Ascending aorta (tissue), 2 donors: ENCODE results near the gene DIP2C. TPM values are rescaled to one million over a fixed set of nuclear protein-coding genes. Genes with fewer than 3 reads are reported as not detected.

ENCODE experiments used
- DNase-seq, 2 donors: peaks; one replicate each; pipeline ENCODE4 v3.0.0-alpha.2; 2019; ENCODE audit warnings: low spot score in 2 of 2
- H3K27ac ChIP-seq, 2 donors: fragments of 200-600 bp; sonication (generic); one replicate each; pipeline ENCODE4 v1.5.1; 2016 to 2017; ENCODE audit warnings: mild to moderate bottlenecking in 1 of 2
- H3K27me3 ChIP-seq: fragments of 200-600 bp; sonication (generic); one replicate; pipeline ENCODE4 v1.5.1; 2017
- H3K36me3 ChIP-seq, 2 donors: fragments of 200-600 bp; sonication (generic); one replicate each; pipeline ENCODE4 v1.5.1; 2016
- H3K4me1 ChIP-seq, 2 donors: fragments of 200-600 bp; sonication (generic); one replicate each; pipeline ENCODE4 v1.5.1; 2016 to 2017; ENCODE audit warnings: mild to moderate bottlenecking in 1 of 2
- H3K4me3 ChIP-seq, 2 donors: fragments of 200-600 bp; sonication (generic); one replicate each; pipeline ENCODE4 v1.5.1; 2016 to 2017; ENCODE audit warnings: mild to moderate bottlenecking in 1 of 2
- H3K9me3 ChIP-seq, 2 donors: fragments of 200-600 bp; sonication (generic); one replicate each; pipeline ENCODE4 v1.5.1; 2016
- intact Hi-C: fragments of 100-400 bp; cut with DNase I; formaldehyde crosslinking; loops from one replicate; pipeline ENCODE4 v1.15.1; 2023
- total RNA-seq: library from RNA; depleted of rRNA; stranded (reverse); fragments of >200 nt; gene quantifications from one replicate; pipeline ENCODE4 v1.1.0, GENCODE V29; 2016
- TF ChIP-seq, protein P1 (sequence below), 3 experiments: fragments of 200-600 bp in 2 of 3; fragments of 450-650 bp in 1 of 3; sonication (generic) in 2 of 3; IDR thresholded peaks; one replicate each; pipeline ENCODE4 v1.5.1; 2016 to 2019; ENCODE audit warnings: antibody characterized with exemption in 3 of 3, mild to moderate bottlenecking in 1 of 3, moderate library complexity in 1 of 3

DIP2C gene
- total RNA-seq, 1 donor from 2014 or later: 14.7 TPM

DNA sequence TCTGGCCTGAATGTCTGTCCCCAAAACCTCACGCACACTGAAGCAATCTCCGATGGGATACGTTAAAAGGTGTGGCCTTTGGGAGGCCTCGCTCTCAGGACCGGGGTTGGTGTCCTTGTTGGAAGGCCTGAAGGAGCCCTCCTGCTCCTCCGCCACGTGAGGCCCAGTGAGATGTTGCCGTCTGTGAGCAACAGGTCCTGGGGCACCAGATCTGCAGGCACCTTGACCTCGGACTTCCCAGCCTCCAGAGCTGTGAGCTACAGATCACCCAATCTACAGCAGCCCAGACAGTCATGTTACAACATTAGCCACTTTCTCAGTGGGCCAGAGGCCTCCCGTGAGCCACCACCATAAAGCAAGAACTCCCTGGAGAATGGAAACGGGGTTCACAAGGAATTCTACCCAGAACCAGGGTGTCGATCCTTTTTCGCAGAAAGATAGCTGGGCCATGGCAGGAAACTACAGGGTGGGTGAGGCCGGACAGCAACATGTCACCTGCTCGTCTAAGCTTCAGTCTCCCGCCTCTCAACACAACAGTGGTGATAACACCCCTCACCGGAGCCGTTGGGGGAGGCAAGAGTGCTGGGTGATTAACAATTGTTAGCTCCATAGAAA lies 87.0 kb downstream of the DIP2C start:
- peak overlapping the region; percentile 92 to 95 for H3K27ac ChIP-seq
- no peaks in the 10 kb centered on the region for H3K27me3 ChIP-seq
- H3K36me3 ChIP-seq: no peaks in the 10 kb centered on the region
- H3K4me1 ChIP-seq: peaks cover 6 to 52% of the 10 kb centered on the region in 2 donors
- TF ChIP-seq, protein P1, sequence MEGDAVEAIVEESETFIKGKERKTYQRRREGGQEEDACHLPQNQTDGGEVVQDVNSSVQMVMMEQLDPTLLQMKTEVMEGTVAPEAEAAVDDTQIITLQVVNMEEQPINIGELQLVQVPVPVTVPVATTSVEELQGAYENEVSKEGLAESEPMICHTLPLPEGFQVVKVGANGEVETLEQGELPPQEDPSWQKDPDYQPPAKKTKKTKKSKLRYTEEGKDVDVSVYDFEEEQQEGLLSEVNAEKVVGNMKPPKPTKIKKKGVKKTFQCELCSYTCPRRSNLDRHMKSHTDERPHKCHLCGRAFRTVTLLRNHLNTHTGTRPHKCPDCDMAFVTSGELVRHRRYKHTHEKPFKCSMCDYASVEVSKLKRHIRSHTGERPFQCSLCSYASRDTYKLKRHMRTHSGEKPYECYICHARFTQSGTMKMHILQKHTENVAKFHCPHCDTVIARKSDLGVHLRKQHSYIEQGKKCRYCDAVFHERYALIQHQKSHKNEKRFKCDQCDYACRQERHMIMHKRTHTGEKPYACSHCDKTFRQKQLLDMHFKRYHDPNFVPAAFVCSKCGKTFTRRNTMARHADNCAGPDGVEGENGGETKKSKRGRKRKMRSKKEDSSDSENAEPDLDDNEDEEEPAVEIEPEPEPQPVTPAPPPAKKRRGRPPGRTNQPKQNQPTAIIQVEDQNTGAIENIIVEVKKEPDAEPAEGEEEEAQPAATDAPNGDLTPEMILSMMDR (IDR thresholded peaks at IDR 0.05): no peak
- no peaks in the 10 kb centered on the region for H3K9me3 ChIP-seq
- no peak for DNase-seq
- intact Hi-C loops: no loop called here
- no peak overlapping the region for H3K4me3 ChIP-seq

DNA sequence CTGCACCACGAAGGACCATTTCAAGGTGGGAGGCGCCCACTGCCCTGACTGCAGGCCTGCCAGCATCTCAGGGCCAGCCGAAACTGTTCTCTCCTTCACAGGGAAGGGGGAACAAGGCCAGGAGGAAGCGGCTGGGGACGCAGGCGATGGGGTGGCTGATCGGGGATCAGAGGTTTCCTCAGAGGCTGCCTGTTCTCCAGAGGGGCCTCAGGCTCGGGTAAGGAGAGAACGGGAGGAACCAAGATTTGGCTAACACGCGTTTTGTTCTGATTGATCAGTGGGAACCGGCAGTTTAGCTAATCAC lies 87.9 kb downstream of the DIP2C start:
- Histone ChIP-seq H3K36me3 (no peaks in the 10 kb centered on the region), H3K4me3 (peak overlapping the region; percentile 2 to 15), H3K4me1 (peaks cover 6 to 52% of the 10 kb centered on the region in 2 donors), H3K27ac (peak overlapping the region; percentile 92 to 95), H3K9me3 (no peaks in the 10 kb centered on the region), H3K27me3 (no peaks in the 10 kb centered on the region)
- intact Hi-C loops: no loop called here
- DNase-seq: no peak
- TF ChIP-seq, protein P1 (IDR thresholded peaks at IDR 0.05): no peak

DNA sequence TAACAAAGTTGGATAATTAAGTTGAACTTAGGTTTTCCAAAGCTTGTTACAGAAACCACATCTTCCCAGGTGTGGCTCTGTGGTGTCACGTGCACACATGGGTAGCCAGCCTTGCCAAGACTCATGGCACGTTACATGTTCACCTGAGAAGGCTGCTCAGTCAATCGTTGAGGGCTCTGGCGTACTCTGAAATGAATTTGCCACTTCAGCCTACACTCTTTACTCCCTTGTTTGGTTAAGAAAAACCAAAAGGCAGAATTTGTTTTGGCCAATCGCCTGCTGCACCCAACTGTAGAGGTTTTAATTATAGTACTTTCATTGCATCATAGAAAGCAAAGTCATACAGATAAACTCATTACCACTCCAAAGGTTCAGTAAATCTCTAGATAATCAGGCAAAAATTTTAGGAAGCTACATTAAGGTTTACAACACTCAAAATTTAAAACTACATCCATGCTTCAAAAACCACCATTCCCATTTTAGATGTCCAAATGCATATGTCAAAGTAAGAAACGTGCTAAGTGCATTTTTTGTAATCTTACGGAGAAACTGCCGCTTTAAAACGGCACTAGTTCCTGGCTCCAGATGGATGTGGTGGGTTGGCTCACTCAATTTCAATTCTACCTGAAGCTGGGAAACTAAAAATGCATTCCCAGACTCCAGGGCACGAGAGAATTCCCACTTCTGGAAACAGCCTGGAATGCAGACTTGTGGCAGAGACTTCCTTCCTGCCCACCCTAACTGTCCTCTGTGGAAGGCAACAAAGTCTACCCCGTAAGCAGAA lies 88.4 kb downstream of the DIP2C start:
- Histone ChIP-seq H3K27ac (peak overlapping the region; percentile 92 to 95), H3K9me3 (no peaks in the 10 kb centered on the region), H3K4me3 (peak overlapping the region; percentile 2 to 15), H3K36me3 (no peaks in the 10 kb centered on the region), H3K4me1 (peaks cover 6 to 52% of the 10 kb centered on the region in 2 donors), H3K27me3 (no peaks in the 10 kb centered on the region)
- intact Hi-C loops: no loop called here
- TF ChIP-seq, protein P1 (IDR thresholded peaks at IDR 0.05): no peak
- no peak for DNase-seq

DNA sequence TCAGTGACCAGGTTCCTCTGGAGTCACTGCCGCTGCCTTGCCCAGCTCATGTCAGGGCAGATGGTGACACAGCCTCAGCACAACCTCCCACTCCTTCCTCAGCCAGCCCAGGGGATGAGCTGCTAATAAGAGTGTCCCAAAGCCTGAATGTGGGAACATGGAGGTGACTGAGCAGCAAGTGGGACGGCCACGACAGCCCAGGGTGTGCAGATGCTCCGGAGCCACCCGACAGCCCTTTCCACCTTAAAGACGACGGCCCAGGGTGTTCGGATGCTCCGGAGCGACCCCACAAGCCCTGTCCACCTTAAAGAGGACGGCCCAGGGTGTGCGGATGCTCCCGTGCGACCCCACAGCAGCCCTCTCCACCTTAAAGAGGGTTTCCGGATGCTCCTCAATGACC lies 89.2 kb downstream of the DIP2C start:
- Histone ChIP-seq H3K27ac (peak overlapping the region; percentile 92 to 95), H3K36me3 (no peaks in the 10 kb centered on the region), H3K4me3 (no peak overlapping the region), H3K9me3 (no peaks in the 10 kb centered on the region), H3K4me1 (peaks cover 6 to 52% of the 10 kb centered on the region in 2 donors), H3K27me3 (no peaks in the 10 kb centered on the region)
- no peak for DNase-seq
- intact Hi-C loops: no loop called here
- TF ChIP-seq, protein P1 (IDR thresholded peaks at IDR 0.05): no peak

DNA sequence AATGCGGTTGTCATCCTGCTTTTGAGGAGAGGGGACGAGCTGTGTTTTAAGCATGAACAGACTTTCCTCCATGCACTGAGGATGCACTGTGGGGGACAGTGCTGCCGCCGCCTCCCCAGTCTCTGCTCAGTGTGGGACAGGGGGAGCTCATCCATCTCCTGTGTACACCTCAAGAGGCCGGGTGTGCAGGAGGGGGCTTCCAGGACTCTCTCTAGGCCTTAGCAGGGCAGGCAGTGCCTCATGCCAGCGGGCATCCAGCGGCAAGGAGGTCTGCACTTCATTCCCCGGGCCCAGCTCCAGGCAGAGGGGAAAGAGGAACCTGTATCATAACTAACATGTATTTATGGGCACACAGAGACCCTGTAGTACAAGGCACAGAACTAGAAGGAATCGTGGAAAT lies 89.7 kb downstream of the DIP2C start:
- no peak for DNase-seq
- no peaks in the 10 kb centered on the region for H3K9me3 ChIP-seq
- TF ChIP-seq, protein P1 (IDR thresholded peaks at IDR 0.05): no peak
- H3K36me3 ChIP-seq: no peaks in the 10 kb centered on the region
- H3K27me3 ChIP-seq: no peaks in the 10 kb centered on the region
- peaks cover 6 to 52% of the 10 kb centered on the region in 2 donors for H3K4me1 ChIP-seq
- intact Hi-C loops: loop anchor here (5.0 kb wide), 1 partner anchor 63 kb away; no protein-coding TSS in a partner anchor
- H3K27ac ChIP-seq: peak overlapping the region; percentile 92 to 95
- no peak overlapping the region for H3K4me3 ChIP-seq
